HepG2 (cell line): ENCODE measurements around the gene CNOT2.

Source experiments
- ASH2L ChIP-seq: fragments of 300-600, 200-600 bp; sonication (generic); IDR thresholded peaks from 2 replicates; pipeline ENCODE4 v1.7.0; 2017; ENCODE audit warnings: low read depth, mild to moderate bottlenecking, moderate library complexity, mixed read lengths, low read length; ENCODE audit not compliant: insufficient read length
- FLYWCH1 ChIP-seq: sonication (generic); formaldehyde crosslinking; IDR thresholded peaks from 2 replicates; pipeline ENCODE4 v1.8.1; 2023; ENCODE audit warnings: mild to moderate bottlenecking, missing genetic modification reagents
- MTF2 ChIP-seq: sonication (generic); formaldehyde crosslinking; IDR thresholded peaks from 2 replicates; pipeline ENCODE4 v1.5.0; 2020; ENCODE audit warnings: missing genetic modification reagents, borderline replicate concordance
- ZNF138 ChIP-seq: sonication (generic); formaldehyde crosslinking; IDR thresholded peaks from 2 replicates; pipeline ENCODE4 v1.5.0; 2020; ENCODE audit warnings: mild to moderate bottlenecking, low read depth, missing genetic modification reagents
- TF ChIP-seq, protein P1 (sequence below): sonication (generic); formaldehyde crosslinking; IDR thresholded peaks from 2 replicates; pipeline ENCODE4 v1.8.0; 2022; ENCODE audit warnings: mild to moderate bottlenecking, missing genetic modification reagents
- TF ChIP-seq, protein P2 (sequence below), 2 experiments: sonication (generic) in 1 of 2; formaldehyde crosslinking in 1 of 2; IDR thresholded peaks; 2 replicates each; pipeline versions ENCODE4 v1.5.1 to v1.6.1; 2011 to 2020; ENCODE audit warnings: borderline replicate concordance in 1 of 2, low read depth in 1 of 2, low read length in 1 of 2, mild to moderate bottlenecking in 1 of 2, missing genetic modification reagents in 1 of 2, moderate library complexity in 1 of 2

DNA sequence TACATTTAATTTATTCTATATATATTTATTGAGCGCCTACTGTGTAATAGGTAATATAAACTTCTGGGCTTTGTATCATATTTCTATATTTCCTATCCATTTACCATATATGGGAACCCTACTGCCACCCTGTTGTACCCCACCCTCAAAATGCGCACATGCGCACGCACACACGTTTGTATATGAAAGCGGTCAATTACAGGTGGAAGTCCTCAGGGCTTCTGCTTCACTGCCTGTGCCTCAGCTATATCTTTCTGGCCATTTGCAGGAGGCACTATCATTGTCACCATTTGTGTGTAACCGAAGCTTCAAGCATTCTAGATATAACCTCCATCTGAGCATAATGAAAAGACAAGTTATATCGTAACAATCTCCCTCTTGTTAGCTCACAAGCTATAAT is 91.5 kb downstream of the CNOT2 start:
- TF ChIP-seq, protein P1, sequence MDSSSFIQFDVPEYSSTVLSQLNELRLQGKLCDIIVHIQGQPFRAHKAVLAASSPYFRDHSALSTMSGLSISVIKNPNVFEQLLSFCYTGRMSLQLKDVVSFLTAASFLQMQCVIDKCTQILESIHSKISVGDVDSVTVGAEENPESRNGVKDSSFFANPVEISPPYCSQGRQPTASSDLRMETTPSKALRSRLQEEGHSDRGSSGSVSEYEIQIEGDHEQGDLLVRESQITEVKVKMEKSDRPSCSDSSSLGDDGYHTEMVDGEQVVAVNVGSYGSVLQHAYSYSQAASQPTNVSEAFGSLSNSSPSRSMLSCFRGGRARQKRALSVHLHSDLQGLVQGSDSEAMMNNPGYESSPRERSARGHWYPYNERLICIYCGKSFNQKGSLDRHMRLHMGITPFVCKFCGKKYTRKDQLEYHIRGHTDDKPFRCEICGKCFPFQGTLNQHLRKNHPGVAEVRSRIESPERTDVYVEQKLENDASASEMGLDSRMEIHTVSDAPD (CRISPR knock-in tag), result no peak
- no peak for TF ChIP-seq ZNF138
- TF ChIP-seq ASH2L, result no peak
- TF ChIP-seq, protein P2, sequence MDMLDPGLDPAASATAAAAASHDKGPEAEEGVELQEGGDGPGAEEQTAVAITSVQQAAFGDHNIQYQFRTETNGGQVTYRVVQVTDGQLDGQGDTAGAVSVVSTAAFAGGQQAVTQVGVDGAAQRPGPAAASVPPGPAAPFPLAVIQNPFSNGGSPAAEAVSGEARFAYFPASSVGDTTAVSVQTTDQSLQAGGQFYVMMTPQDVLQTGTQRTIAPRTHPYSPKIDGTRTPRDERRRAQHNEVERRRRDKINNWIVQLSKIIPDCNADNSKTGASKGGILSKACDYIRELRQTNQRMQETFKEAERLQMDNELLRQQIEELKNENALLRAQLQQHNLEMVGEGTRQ (IDR thresholded peaks at IDR 0.05; ENCODE audit: low read depth, low read length), result no peak
- TF ChIP-seq, protein P2 (CRISPR knock-in tag; IDR thresholded peaks at IDR 0.05; ENCODE audit: borderline replicate concordance), result no peak
- no peak for TF ChIP-seq FLYWCH1
- no peak for TF ChIP-seq MTF2
